ENCODE measurements around the gene CD55.

DNA sequence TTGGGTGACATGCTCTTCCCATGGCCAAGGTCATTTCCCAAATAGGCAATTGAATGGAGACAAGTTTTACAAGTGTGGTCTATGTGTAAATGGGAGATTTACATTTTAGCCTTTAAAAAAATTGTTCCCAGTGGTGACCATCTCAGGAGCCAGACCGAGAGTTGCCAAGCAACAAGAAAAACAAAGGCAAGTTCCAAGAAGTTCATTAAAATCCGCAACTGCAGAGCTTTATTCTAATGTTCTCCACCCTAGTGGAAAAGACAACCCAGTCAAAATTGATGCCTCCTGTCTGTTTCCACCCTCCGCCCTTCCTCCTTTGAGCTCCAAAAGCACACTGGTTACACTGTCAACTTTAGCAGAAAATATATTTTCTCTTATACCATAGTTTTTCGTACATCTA, 33.2 kb upstream of the CD55 start:
- TF ChIP-seq CTCF (IDR thresholded peaks at IDR 0.05), result no peak
- TF ChIP-seq POLR2A (IDR thresholded peaks at IDR 0.05), result no peak

Measured in adrenal gland (tissue), 5 donors.